ENCODE measurements around the gene PNLIPRP1.

DNA sequence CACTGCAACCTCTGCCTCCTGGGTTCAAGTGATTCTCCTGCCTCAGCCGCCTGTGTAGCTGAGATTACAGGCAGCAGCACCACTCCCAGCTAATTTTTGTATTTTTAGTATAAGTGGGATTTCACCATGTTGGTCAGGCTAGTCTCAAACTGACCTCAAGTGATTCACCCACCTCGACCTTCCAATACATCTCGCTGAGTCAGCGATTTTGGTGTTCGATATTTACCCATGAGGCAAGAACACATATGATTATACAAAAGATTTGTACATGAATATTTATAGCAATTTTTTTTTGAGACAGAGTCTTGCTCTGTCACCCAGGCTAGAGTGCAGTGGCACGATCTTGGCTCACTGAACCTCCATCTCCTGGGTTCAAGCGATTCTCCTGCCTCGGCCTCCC lies 25.2 kb upstream of the PNLIPRP1 start:
- TF ChIP-seq POLR2A (IDR thresholded peaks at IDR 0.05) = no peak
- TF ChIP-seq, protein P1, sequence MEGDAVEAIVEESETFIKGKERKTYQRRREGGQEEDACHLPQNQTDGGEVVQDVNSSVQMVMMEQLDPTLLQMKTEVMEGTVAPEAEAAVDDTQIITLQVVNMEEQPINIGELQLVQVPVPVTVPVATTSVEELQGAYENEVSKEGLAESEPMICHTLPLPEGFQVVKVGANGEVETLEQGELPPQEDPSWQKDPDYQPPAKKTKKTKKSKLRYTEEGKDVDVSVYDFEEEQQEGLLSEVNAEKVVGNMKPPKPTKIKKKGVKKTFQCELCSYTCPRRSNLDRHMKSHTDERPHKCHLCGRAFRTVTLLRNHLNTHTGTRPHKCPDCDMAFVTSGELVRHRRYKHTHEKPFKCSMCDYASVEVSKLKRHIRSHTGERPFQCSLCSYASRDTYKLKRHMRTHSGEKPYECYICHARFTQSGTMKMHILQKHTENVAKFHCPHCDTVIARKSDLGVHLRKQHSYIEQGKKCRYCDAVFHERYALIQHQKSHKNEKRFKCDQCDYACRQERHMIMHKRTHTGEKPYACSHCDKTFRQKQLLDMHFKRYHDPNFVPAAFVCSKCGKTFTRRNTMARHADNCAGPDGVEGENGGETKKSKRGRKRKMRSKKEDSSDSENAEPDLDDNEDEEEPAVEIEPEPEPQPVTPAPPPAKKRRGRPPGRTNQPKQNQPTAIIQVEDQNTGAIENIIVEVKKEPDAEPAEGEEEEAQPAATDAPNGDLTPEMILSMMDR (IDR thresholded peaks at IDR 0.05) = no peak

All from sigmoid colon (tissue), 3 donors.